Fibroblast of lung (primary cell): ENCODE measurements around the gene NHLH2. TPM values are rescaled to one million over a fixed set of nuclear protein-coding genes. Genes with fewer than 3 reads are reported as not detected.
A peak's percentile ranks its signal among the peaks of the same experiment; 100 is the strongest.

Experiments used
- DNase-seq, 2 donors: peaks; one replicate each; pipeline versions ENCODE4 v3.0.0 to v3.0.0-alpha.2; 2010; ENCODE audit warnings: low read depth in 2 of 2
- H2AFZ ChIP-seq: 2 replicates; pipeline ENCODE4 v1.5.1; 2012; ENCODE audit warnings: low read length, control low read depth, inconsistent platforms
- H3K27ac ChIP-seq: 2 replicates; pipeline ENCODE4 v1.5.1; 2011; ENCODE audit warnings: low read length, control low read depth; ENCODE audit not compliant: insufficient read depth
- H3K27me3 ChIP-seq: 2 replicates; pipeline ENCODE4 v1.5.1; 2011; ENCODE audit warnings: mild to moderate bottlenecking, low read length; ENCODE audit not compliant: control insufficient read depth, insufficient read depth
- H3K36me3 ChIP-seq: 2 replicates; pipeline ENCODE4 v1.5.1; 2011; ENCODE audit warnings: low read length; ENCODE audit not compliant: control insufficient read depth, insufficient read depth
- H3K4me1 ChIP-seq: 2 replicates; pipeline ENCODE4 v1.5.1; 2011; ENCODE audit warnings: low read length; ENCODE audit not compliant: control insufficient read depth, insufficient read depth; ENCODE audit errors: extremely low read depth
- H3K4me2 ChIP-seq: 2 replicates; pipeline ENCODE4 v1.5.1; 2011; ENCODE audit warnings: low read length, control low read depth; ENCODE audit not compliant: insufficient read depth; ENCODE audit errors: extremely low read depth
- H3K4me3 ChIP-seq, 4 experiments: fragments of 200-600 bp in 1 of 4; sonication (generic) in 1 of 4; replicated peaks in 1 of 4; 2 replicates each; pipeline ENCODE4 v1.5.1; 2011 to 2016; ENCODE audit warnings: low read length in 4 of 4, low read depth in 3 of 4, mild to moderate bottlenecking in 3 of 4, control low read depth in 2 of 4, inconsistent platforms in 1 of 4, mixed read lengths in 1 of 4; ENCODE audit not compliant: insufficient read depth in 1 of 4; ENCODE audit errors: control extremely low read depth in 1 of 4
- H3K79me2 ChIP-seq: 2 replicates; pipeline ENCODE4 v1.5.1; 2012; ENCODE audit warnings: mild to moderate bottlenecking, low read length, inconsistent platforms; ENCODE audit not compliant: control insufficient read depth, insufficient read depth
- H3K9ac ChIP-seq: 2 replicates; pipeline ENCODE4 v1.5.1; 2011; ENCODE audit warnings: mild to moderate bottlenecking, low read length, control low read depth; ENCODE audit not compliant: insufficient read depth
- H3K9me3 ChIP-seq: 2 replicates; pipeline ENCODE4 v1.5.1; 2012; ENCODE audit warnings: low read depth, low read length; ENCODE audit not compliant: control insufficient read depth, insufficient read depth
- H4K20me1 ChIP-seq: 2 replicates; pipeline ENCODE4 v1.5.1; 2011; ENCODE audit warnings: low read length; ENCODE audit not compliant: control insufficient read depth, insufficient read depth; ENCODE audit errors: extremely low read depth
- EZH2 ChIP-seq: IDR thresholded peaks from 2 replicates; pipeline ENCODE4 v1.5.1; 2012; ENCODE audit warnings: low read length, control low read depth, mild to moderate bottlenecking; ENCODE audit errors: missing control alignments
- polyA plus RNA-seq, 2 donors: library from polyadenylated mRNA; depleted of rRNA in 1 of 2; stranded (reverse) in 1 of 2; unstranded in 1 of 2; fragments of >200 nt; gene quantifications; 2 replicates each; pipeline ENCODE4 v1.2.1, GENCODE V29; 2011 to 2012; ENCODE audit warnings: missing spikeins in 1 of 2
- total RNA-seq: library from RNA; depleted of rRNA; stranded (reverse); fragments of >200 nt; gene quantifications from 2 replicates; pipeline ENCODE4 v1.2.1, GENCODE V29; 2014
- TF ChIP-seq, protein P1 (sequence below), 2 donors: IDR thresholded peaks in 1 of 2; conservative IDR thresholded peaks in 1 of 2; 1 replicate in 1 of 2; 2 replicates in 1 of 2; pipeline ENCODE4 v1.5.1; 2011 to 2012; ENCODE audit warnings: low read length in 2 of 2, control low read depth in 1 of 2, inconsistent platforms in 1 of 2, low read depth in 1 of 2, mild to moderate bottlenecking in 1 of 2

The NHLH2 gene
- total and polyA plus RNA-seq, 2 donors (not counting 1 experiment from before 2014, with no cell fraction given): not detected

DNA sequence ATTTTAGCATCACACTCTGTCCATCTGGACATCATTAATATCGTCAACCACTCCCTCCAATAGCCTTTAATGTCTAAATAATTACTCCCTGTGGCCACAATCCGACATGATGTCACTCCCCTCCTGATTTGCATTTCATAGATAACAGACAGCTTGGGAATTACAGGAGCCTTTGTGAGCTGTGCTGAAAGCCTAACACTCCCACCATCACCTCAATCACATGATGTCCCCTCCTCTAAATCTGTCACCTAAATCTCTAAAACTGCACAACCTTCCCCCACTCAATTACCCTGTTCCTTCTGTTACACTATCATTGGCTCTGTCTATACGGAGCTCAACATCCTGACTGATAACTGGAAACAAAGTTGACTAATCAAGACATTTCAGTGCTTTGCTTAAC is 14.3 kb downstream of the NHLH2 start:
- Histone ChIP-seq H3K27me3 (peaks cover 15% of the 10 kb centered on the region), H3K79me2 (no peaks in the 10 kb centered on the region), H3K4me3 (no peak overlapping the region), H4K20me1 (no peaks in the 10 kb centered on the region), H3K9ac (no peak overlapping the region), H3K9me3 (no peaks in the 10 kb centered on the region), H3K27ac (no peak overlapping the region), H2AFZ (no peak overlapping the region), H3K4me2 (no peak overlapping the region), H3K4me1 (no peaks in the 10 kb centered on the region), H3K36me3 (no peaks in the 10 kb centered on the region)
- TF ChIP-seq, protein P1, sequence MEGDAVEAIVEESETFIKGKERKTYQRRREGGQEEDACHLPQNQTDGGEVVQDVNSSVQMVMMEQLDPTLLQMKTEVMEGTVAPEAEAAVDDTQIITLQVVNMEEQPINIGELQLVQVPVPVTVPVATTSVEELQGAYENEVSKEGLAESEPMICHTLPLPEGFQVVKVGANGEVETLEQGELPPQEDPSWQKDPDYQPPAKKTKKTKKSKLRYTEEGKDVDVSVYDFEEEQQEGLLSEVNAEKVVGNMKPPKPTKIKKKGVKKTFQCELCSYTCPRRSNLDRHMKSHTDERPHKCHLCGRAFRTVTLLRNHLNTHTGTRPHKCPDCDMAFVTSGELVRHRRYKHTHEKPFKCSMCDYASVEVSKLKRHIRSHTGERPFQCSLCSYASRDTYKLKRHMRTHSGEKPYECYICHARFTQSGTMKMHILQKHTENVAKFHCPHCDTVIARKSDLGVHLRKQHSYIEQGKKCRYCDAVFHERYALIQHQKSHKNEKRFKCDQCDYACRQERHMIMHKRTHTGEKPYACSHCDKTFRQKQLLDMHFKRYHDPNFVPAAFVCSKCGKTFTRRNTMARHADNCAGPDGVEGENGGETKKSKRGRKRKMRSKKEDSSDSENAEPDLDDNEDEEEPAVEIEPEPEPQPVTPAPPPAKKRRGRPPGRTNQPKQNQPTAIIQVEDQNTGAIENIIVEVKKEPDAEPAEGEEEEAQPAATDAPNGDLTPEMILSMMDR (conservative IDR thresholded peaks at IDR 0.05 in 1 of 2, IDR thresholded peaks at IDR 0.05 in 1 of 2; ENCODE audit: low read depth in 1 of 2, low read length in 2 of 2): no peak
- TF ChIP-seq EZH2: no peak
- DNase-seq: peak in 1 of 2 donors; percentile 14

DNA sequence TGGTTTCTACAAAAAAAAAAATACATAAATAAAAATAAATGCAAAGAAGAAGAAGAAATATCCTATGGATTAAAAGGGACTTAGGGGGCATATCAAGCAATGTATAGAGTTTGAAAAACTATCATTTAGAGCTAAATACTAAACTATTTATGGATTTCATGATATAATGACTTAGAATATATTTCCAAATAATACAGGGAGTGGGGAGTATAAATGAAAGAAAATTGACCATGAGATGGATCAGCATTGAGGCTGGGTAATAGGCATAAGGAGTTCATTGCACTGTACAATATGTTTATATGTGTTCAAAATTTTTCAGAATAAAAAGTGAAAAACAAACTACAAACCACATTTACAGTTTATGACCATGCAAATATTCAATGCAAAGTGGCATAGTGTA is 18.8 kb downstream of the NHLH2 start:
- Histone ChIP-seq H4K20me1 (no peaks in the 10 kb centered on the region), H3K4me2 (no peak overlapping the region), H3K4me3 (no peak overlapping the region), H3K27ac (no peak overlapping the region), H3K9ac (no peak overlapping the region), H2AFZ (no peak overlapping the region), H3K4me1 (no peaks in the 10 kb centered on the region), H3K36me3 (no peaks in the 10 kb centered on the region), H3K9me3 (no peaks in the 10 kb centered on the region), H3K79me2 (no peaks in the 10 kb centered on the region), H3K27me3 (peaks cover 10% of the 10 kb centered on the region)
- no peak for TF ChIP-seq EZH2
- TF ChIP-seq, protein P1 (conservative IDR thresholded peaks at IDR 0.05 in 1 of 2, IDR thresholded peaks at IDR 0.05 in 1 of 2; ENCODE audit: low read depth in 1 of 2, low read length in 2 of 2): no peak
- DNase-seq: no peak

DNA sequence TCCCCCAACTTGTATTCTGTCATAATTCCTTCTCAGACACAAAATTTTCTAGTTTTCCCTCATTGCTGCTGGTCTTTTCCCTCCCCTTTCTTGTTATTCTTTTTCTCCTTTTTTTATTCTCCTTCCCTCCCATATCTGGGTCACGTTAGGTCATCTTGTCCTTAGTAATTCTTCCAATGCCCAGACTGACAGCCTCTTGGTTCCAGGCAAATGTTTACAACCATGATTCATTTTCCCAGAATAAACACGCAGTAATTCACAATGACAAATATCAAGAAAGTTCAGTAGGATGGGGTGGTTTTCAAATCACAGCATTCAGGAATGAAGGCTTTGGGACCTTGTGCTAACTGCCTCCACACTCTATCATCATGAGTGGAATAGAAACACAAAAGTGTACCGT is 25.2 kb downstream of the NHLH2 start:
- Histone ChIP-seq H3K36me3 (no peaks in the 10 kb centered on the region), H4K20me1 (no peaks in the 10 kb centered on the region), H2AFZ (no peak overlapping the region), H3K9me3 (no peaks in the 10 kb centered on the region), H3K9ac (no peak overlapping the region), H3K27ac (no peak overlapping the region), H3K79me2 (no peaks in the 10 kb centered on the region), H3K27me3 (peaks cover 4% of the 10 kb centered on the region), H3K4me3 (no peak overlapping the region), H3K4me1 (no peaks in the 10 kb centered on the region), H3K4me2 (no peak overlapping the region)
- TF ChIP-seq, protein P1 (conservative IDR thresholded peaks at IDR 0.05 in 1 of 2, IDR thresholded peaks at IDR 0.05 in 1 of 2; ENCODE audit: low read depth in 1 of 2, low read length in 2 of 2): no peak
- TF ChIP-seq EZH2: no peak
- no peak for DNase-seq
